Measurements from ENCODE around the gene NDUFS2.
"Not testable (repeated sequence)": the region's sequence is repeated elsewhere in the genome, so short reads cannot be mapped to it uniquely, and the experiment has no call there.

- not testable (repeated sequence) for TF ChIP-seq CTCF, POLR2A (IDR thresholded peaks at IDR 0.05)
These were observed 53.9 kb downstream of the NDUFS2 start for GRCh38 chr1:161255955-161256520.
